GM12874 (cell line): ENCODE data around the gene FHAD1.

Experiments used
- CTCF ChIP-seq: IDR thresholded peaks from 2 replicates; pipeline ENCODE4 v1.5.1; 2011; ENCODE audit warnings: low read depth, mild to moderate bottlenecking, control low read depth, low read length, moderate library complexity; ENCODE audit not compliant: insufficient read depth

Gene FHAD1

GRCh38 chr1:15408890-15409387 is 161.9 kb downstream of the FHAD1 start:
- TF ChIP-seq CTCF = no peak

- no peak for TF ChIP-seq CTCF
Measured at GRCh38 chr1:15409388-15410222, 162.6 kb downstream of the FHAD1 start, which contains the start of gene EFHD2. Gene EFHD2 (plus strand): TSS chr1:15409888. CDS start chr1:15409972, 84 bp downstream.

GRCh38 chr1:15410223-15410883 is 163.3 kb downstream of the FHAD1 start:
- no peak for TF ChIP-seq CTCF

- TF ChIP-seq CTCF = no peak
Measured at GRCh38 chr1:15410884-15411245, 163.8 kb downstream of the FHAD1 start.

GRCh38 chr1:15411593-15412137 is 164.6 kb downstream of the FHAD1 start:
- no peak for TF ChIP-seq CTCF

GRCh38 chr1:15412175-15412800 is 165.3 kb downstream of the FHAD1 start:
- no peak for TF ChIP-seq CTCF

GRCh38 chr1:15412843-15413242 is 165.8 kb downstream of the FHAD1 start:
- no peak for TF ChIP-seq CTCF
